Stomach (tissue), 4 donors: ENCODE data around the gene RINL.

Experiments used
- POLR2AphosphoS5 ChIP-seq, 3 donors: sonication (generic); formaldehyde crosslinking; IDR thresholded peaks; one replicate each; pipeline ENCODE4 v1.6.1; 2016; ENCODE audit warnings: antibody characterized with exemption in 3 of 3
- TF ChIP-seq, protein P1 (sequence below), 7 experiments: fragments of 450-650 bp in 4 of 7; fragments of 200-600 bp in 3 of 7; sonication (generic) in 3 of 7; IDR thresholded peaks; one replicate each; pipeline ENCODE4 v1.5.1; 2016 to 2019; ENCODE audit warnings: antibody characterized with exemption in 7 of 7, control low read depth in 2 of 7, mild to moderate bottlenecking in 1 of 7

DNA sequence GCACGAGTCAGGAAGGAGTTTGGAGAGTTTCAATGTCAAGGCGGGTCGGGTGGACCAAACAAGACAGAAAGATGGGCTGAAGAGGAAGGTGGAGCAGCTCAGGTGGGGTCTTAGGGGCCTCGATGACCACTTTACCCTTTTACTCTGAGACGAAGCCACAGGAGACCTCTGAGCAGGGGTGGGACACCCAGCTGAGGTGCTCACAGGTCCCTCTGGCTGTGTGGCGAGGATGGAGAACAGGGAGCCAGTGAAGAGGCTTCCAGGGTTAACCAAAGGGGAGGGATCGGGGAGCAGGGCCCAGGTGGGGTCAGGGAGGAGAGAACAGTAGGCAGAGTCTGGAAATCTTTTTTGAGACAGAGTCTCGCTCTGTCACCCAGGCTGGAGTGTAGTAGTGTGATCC is 35.9 kb upstream of the RINL start:
- TF ChIP-seq, protein P1, sequence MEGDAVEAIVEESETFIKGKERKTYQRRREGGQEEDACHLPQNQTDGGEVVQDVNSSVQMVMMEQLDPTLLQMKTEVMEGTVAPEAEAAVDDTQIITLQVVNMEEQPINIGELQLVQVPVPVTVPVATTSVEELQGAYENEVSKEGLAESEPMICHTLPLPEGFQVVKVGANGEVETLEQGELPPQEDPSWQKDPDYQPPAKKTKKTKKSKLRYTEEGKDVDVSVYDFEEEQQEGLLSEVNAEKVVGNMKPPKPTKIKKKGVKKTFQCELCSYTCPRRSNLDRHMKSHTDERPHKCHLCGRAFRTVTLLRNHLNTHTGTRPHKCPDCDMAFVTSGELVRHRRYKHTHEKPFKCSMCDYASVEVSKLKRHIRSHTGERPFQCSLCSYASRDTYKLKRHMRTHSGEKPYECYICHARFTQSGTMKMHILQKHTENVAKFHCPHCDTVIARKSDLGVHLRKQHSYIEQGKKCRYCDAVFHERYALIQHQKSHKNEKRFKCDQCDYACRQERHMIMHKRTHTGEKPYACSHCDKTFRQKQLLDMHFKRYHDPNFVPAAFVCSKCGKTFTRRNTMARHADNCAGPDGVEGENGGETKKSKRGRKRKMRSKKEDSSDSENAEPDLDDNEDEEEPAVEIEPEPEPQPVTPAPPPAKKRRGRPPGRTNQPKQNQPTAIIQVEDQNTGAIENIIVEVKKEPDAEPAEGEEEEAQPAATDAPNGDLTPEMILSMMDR (IDR thresholded peaks at IDR 0.05) = no peak
- TF ChIP-seq POLR2AphosphoS5 (IDR thresholded peaks at IDR 0.05) = no peak
